ENCODE measurements around the gene ANKRD26.

GRCh38 chr10:27068217-27068891 lies 31.9 kb downstream of the ANKRD26 start:
- TF ChIP-seq L3MBTL2 (conservative IDR thresholded peaks at IDR 0.05) (no peak), FOXK2 (IDR thresholded peaks at IDR 0.05) (no peak), SP1 (IDR thresholded peaks at IDR 0.05) (no peak), BHLHE40 (IDR thresholded peaks at IDR 0.05; ENCODE audit: borderline replicate concordance) (no peak)

Data from HEK293T (cell line).